Posterior vena cava (tissue), 2 donors: ENCODE results near the gene LILRA5. TPM values are rescaled to one million over a fixed set of nuclear protein-coding genes. Genes with fewer than 3 reads are reported as not detected.

Source experiments
- microRNA-seq, 2 donors: library from miRNA; unstranded; fragments of <30 nt; microRNA quantifications; one replicate each; pipeline ENCODE4 v1.2.0, GENCODE V29; 2020 to 2021; ENCODE audit warnings: borderline microRNAs expressed in 2 of 2
- total RNA-seq, 2 donors: library from RNA; stranded (reverse); fragmentation: NEBNext Ultra II Directional; extraction: Animal tissue kit (Norgen Biotek cat#: 25700); gene quantifications; one replicate each; pipeline ENCODE4 v1.2.1, GENCODE V29; 2021
- donor health status: DM: yes; HTN: yes; CAD: no.
- donor health status: DM: yes; HTN: yes; CAD: no.

Gene LILRA5
- total RNA-seq, 2 donors from 2014 or later, result 6.2 to 11.7 TPM

Small RNA genes within 50 kb of the gene (microRNA-seq; reads per million reads assigned to microRNA genes)
- gene MIR4752, result 0 reads per million in 2 donors

Other genes with a start within 250 kb of the LILRA5 start
- under 1 TPM in 1 of 2 donors, not detected in 1; 0.60 TPM for gene VSTM1, start 249.3 kb downstream of the LILRA5 start, total RNA-seq
- gene TARM1, start 231.8 kb downstream of the LILRA5 start, total RNA-seq, result not detected
- gene OSCAR, start 212.4 kb downstream of the LILRA5 start, total RNA-seq, result 1 to 10 TPM; 3.9 to 5.0 TPM
- gene NDUFA3, start 210.3 kb downstream of the LILRA5 start, total RNA-seq, result 100 to 1,000 TPM in 1 of 2 donors, 10 to 100 TPM in 1; 59.3 to 105 TPM
- 10 to 100 TPM; 13.3 to 14.8 TPM for gene TFPT, start 197.5 kb downstream of the LILRA5 start, total RNA-seq
- gene PRPF31, start 197.4 kb downstream of the LILRA5 start, total RNA-seq, result 10 to 100 TPM; 33.6 to 37.6 TPM
- gene CNOT3, start 175.4 kb downstream of the LILRA5 start, total RNA-seq, result 10 to 100 TPM; 25.6 to 29.1 TPM
- gene LENG1, start 153.4 kb downstream of the LILRA5 start, total RNA-seq, result 1 to 10 TPM; 4.7 to 6.2 TPM
- 1 to 10 TPM; 1.1 to 1.4 TPM for gene TMC4, start 140.0 kb downstream of the LILRA5 start, total RNA-seq
- 10 to 100 TPM; 29.0 to 38.6 TPM for gene MBOAT7, start 123.6 kb downstream of the LILRA5 start, total RNA-seq
- 10 to 100 TPM; 17.3 to 24.5 TPM for gene TSEN34, start 121.9 kb downstream of the LILRA5 start, total RNA-seq
- 1,000 to 10,000 TPM in 1 of 2 donors, 100 to 1,000 TPM in 1; 777 to 1,026 TPM for gene RPS9, start 112.3 kb downstream of the LILRA5 start, total RNA-seq
- 10 to 100 TPM; 14.6 to 25.5 TPM for gene LILRB3, start 90.2 kb downstream of the LILRA5 start, total RNA-seq
- 1 to 10 TPM; 8.1 to 9.6 TPM for gene LILRA6, start 70.4 kb downstream of the LILRA5 start, total RNA-seq
- gene LILRB5, start 55.9 kb downstream of the LILRA5 start, total RNA-seq, result 10 to 100 TPM; 14.9 to 22.5 TPM
- 10 to 100 TPM in 1 of 2 donors, 1 to 10 TPM in 1; 7.3 to 12.9 TPM for gene LILRB2, start 32.1 kb downstream of the LILRA5 start, total RNA-seq
- under 1 TPM in 1 of 2 donors, not detected in 1; 0.57 TPM for gene LILRA4, start 26.0 kb upstream of the LILRA5 start, total RNA-seq
- 10 to 100 TPM; 18.3 to 42.2 TPM for gene LAIR1, start 51.8 kb upstream of the LILRA5 start, total RNA-seq
- 1 to 10 TPM in 1 of 2 donors, under 1 TPM in 1; 0.60 to 1.4 TPM for gene TTYH1, start 102.3 kb upstream of the LILRA5 start, total RNA-seq
- 100 to 1,000 TPM; 113 to 140 TPM for gene LENG8, start 136.0 kb upstream of the LILRA5 start, total RNA-seq
- 1 to 10 TPM; 4.2 to 5.1 TPM for gene LENG9, start 150.6 kb upstream of the LILRA5 start, total RNA-seq
- gene CDC42EP5, start 160.1 kb upstream of the LILRA5 start, total RNA-seq, result 10 to 100 TPM; 24.8 to 25.7 TPM
- not detected for gene LAIR2, start 189.7 kb upstream of the LILRA5 start, total RNA-seq